Upper lobe of left lung (tissue), 4 donors: ENCODE measurements around the gene PIK3R2.

ENCODE experiments used
- CTCF ChIP-seq, 6 experiments: fragments of 450-650 bp in 4 of 6; fragments of 200-600 bp in 2 of 6; sonication (generic) in 2 of 6; IDR thresholded peaks; one replicate each; pipeline ENCODE4 v1.5.1; 2016 to 2019; ENCODE audit warnings: antibody characterized with exemption in 6 of 6
- POLR2A ChIP-seq, 4 donors: fragments of 450-650 bp; IDR thresholded peaks; one replicate each; pipeline ENCODE4 v1.5.1; 2016 to 2017; ENCODE audit warnings: antibody characterized with exemption in 4 of 4, mild to moderate bottlenecking in 2 of 4
- POLR2AphosphoS5 ChIP-seq, 2 donors: sonication (generic); formaldehyde crosslinking; IDR thresholded peaks; one replicate each; pipeline ENCODE4 v1.5.1; 2017; ENCODE audit warnings: antibody characterized with exemption in 2 of 2

- TF ChIP-seq CTCF (IDR thresholded peaks at IDR 0.05), result no peak
- no peak for TF ChIP-seq POLR2A (IDR thresholded peaks at IDR 0.05)
- TF ChIP-seq POLR2AphosphoS5 (IDR thresholded peaks at IDR 0.05), result no peak
Measured at GRCh38 chr19:18174983-18175382, 22.0 kb downstream of the PIK3R2 start.
